ENCODE measurements around the gene CDHR1. TPM values are rescaled to one million over a fixed set of nuclear protein-coding genes. Genes with fewer than 3 reads are reported as not detected.

The CDHR1 gene
- total and polyA plus RNA-seq, 10 of the 15 experiments (the other 5 are each of a cell fraction or from before 2014, with no cell fraction given), result 0.17 to 3.0 (median 0.34) TPM

DNA sequence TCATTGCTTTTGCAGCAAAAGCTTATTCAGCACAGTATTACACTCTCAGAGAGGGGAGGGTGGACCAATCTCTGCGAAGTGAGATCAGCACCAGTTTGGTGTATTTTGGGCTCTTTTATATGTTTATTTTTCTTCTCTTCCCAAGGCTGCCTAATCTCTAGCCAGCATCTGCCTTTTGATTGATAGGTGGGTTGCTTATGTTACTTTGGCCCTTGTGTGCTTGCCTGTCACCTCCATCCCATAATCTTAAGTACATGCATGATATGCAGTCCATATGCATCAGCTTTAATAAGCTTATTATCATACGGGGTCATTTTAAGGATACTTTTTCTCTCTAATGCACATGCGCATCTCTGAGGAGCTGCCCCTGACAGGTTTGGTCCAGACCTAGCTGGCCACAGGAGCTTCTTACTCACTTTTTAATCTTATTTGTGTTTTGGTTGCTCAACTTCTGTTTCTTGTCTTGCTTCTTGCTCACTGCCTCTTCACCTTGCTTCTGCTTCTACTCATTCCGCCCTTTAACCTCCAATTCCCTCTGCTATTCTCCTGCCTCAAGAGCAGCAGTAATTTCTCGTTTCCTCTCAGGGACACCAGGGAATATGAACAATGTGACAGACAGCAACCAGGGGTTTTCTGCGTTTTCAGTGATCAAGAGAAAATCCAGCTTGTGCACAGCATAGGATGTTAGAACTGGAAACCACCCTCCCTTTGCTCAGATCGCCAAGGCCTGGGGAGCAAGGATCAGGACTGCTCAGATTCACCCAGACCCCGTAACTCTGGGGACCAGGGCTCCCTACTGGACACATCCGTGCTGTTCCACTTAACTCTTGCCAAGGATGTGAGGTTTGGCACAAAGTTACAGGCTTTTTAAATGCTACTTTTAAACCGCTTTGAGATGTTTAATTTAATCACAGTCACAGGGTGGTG is 60.5 kb downstream of the CDHR1 start:
- no peak overlapping the region for H2AFZ ChIP-seq (ENCODE audit: control insufficient read depth, low read depth, low read length)
- H4K20me1 ChIP-seq (ENCODE audit: control insufficient read depth, insufficient read depth), result no peaks in the 10 kb centered on the region
- intact Hi-C loops (cut with micrococcal nuclease; ENCODE audit: unreplicated experiment), result no loop called here
- no peaks in the 10 kb centered on the region; a peak in 2 of 4 replicates for H3K27me3 ChIP-seq (replicated peaks in 1 of 2; ENCODE audit: control insufficient read depth in 2 of 2, insufficient read depth in 2 of 2, low read length in 1 of 2)
- TF ChIP-seq MTA2 (IDR thresholded peaks at IDR 0.05; ENCODE audit: low read depth), result no peak
- no peak for TF ChIP-seq ZNF274 (IDR thresholded peaks at IDR 0.05; ENCODE audit: insufficient read depth, insufficient read length)
- TF ChIP-seq, protein P1, sequence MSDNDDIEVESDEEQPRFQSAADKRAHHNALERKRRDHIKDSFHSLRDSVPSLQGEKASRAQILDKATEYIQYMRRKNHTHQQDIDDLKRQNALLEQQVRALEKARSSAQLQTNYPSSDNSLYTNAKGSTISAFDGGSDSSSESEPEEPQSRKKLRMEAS (IDR thresholded peaks at IDR 0.05; ENCODE audit: low read depth, low read length), result no peak
- TF ChIP-seq SPI1 (IDR thresholded peaks at IDR 0.05; ENCODE audit: borderline replicate concordance, insufficient read depth, low read depth, low read length), result no peak
- TF ChIP-seq, protein P2, sequence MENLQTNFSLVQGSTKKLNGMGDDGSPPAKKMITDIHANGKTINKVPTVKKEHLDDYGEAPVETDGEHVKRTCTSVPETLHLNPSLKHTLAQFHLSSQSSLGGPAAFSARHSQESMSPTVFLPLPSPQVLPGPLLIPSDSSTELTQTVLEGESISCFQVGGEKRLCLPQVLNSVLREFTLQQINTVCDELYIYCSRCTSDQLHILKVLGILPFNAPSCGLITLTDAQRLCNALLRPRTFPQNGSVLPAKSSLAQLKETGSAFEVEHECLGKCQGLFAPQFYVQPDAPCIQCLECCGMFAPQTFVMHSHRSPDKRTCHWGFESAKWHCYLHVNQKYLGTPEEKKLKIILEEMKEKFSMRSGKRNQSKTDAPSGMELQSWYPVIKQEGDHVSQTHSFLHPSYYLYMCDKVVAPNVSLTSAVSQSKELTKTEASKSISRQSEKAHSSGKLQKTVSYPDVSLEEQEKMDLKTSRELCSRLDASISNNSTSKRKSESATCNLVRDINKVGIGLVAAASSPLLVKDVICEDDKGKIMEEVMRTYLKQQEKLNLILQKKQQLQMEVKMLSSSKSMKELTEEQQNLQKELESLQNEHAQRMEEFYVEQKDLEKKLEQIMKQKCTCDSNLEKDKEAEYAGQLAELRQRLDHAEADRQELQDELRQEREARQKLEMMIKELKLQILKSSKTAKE (IDR thresholded peaks at IDR 0.05; ENCODE audit: low read depth, poor library complexity, severe bottlenecking), result no peak
- no peak for TF ChIP-seq SUZ12 (IDR thresholded peaks at IDR 0.05; ENCODE audit: unreplicated experiment)
- TF ChIP-seq ESRRA (IDR thresholded peaks at IDR 0.05; ENCODE audit: low read length), result no peak
- no peak for TF ChIP-seq RB1 (IDR thresholded peaks at IDR 0.05; ENCODE audit: borderline replicate concordance)
- TF ChIP-seq IKZF2 (IDR thresholded peaks at IDR 0.05), result no peak
- no peak for TF ChIP-seq TBL1XR1 (IDR thresholded peaks at IDR 0.05; ENCODE audit: low read depth, low read length)
- no peak for TF ChIP-seq YBX1 (IDR thresholded peaks at IDR 0.05)
- DNase-seq (ENCODE audit: low read depth, low spot score) (no peak), ATAC-seq (no peak), FAIRE-seq (no peak)
- RAD21 ChIA-PET (ENCODE audit: unreplicated experiment), result interaction anchor here (1.2 kb wide), 1 partner anchor 282 kb away, joined by 3 read pairs; no protein-coding TSS in a partner anchor
- CTCF ChIA-PET, result interaction anchor here (0.8 to 1.7 kb wide), 3 partner anchors 10 to 23 kb away, joined by 3 to 5 read pairs (median 4); no protein-coding TSS in a partner anchor
- SMC1A ChIA-PET (ENCODE audit: uncharacterized antibody, unreplicated experiment), result interaction anchor here (1.2 kb wide), 1 partner anchor 9 kb away, joined by 3 read pairs; no protein-coding TSS in a partner anchor
- H3K4me1 ChIP-seq (ENCODE audit: control insufficient read depth, insufficient read depth, low read length), result no peaks in the 10 kb centered on the region
- WGBS (ENCODE audit: insufficient coverage, insufficient replicate concordance, low lambda C conversion rate, missing lambda C conversion rate), result 34% methylated on average over 10 of the region's 10 CpGs
- no TSS peak for BruUV-seq (replicated peaks)
- H3K9me3 ChIP-seq (replicated peaks; ENCODE audit: control insufficient read depth, insufficient read depth, low read length), result no peaks in the 10 kb centered on the region
- H3K27ac ChIP-seq (ENCODE audit: control insufficient read depth, insufficient read depth), result no peak overlapping the region
- no peak overlapping the region for H3K9ac ChIP-seq (ENCODE audit: control insufficient read depth, insufficient read depth, low read length)
- in situ Hi-C loops (cut with MboI), result no loop called here
- POLR2A ChIA-PET, result no interaction called here
- H3K79me2 ChIP-seq (ENCODE audit: control insufficient read depth, insufficient read depth, low read length), result no peaks in the 10 kb centered on the region
- H3K36me3 ChIP-seq (ENCODE audit: control insufficient read depth in 2 of 2, insufficient read depth in 2 of 2, low read length in 1 of 2), result no peaks in the 10 kb centered on the region
- no peak overlapping the region for H3K4me3 ChIP-seq
- no peak overlapping the region for H3K4me2 ChIP-seq (ENCODE audit: control insufficient read depth, insufficient read depth)
